Fibroblast of villous mesenchyme (primary cell): ENCODE measurements around the gene TMCO4. TPM values are rescaled to one million over a fixed set of nuclear protein-coding genes. Genes with fewer than 3 reads are reported as not detected.

Source experiments
- DNase-seq: peaks from one replicate; pipeline ENCODE4 v3.0.0-alpha.2; 2010; ENCODE audit warnings: low read depth
- H3K4me3 ChIP-seq: 2 replicates; pipeline ENCODE4 v1.5.1; 2011; ENCODE audit warnings: low read depth, mild to moderate bottlenecking, low read length
- total RNA-seq: library from RNA; depleted of rRNA; stranded (reverse); fragments of >200 nt; gene quantifications from 2 replicates; pipeline ENCODE4 v1.2.3, GENCODE V29; 2012
- TF ChIP-seq, protein P1 (sequence below): IDR thresholded peaks from 2 replicates; pipeline ENCODE4 v1.5.1; 2012; ENCODE audit warnings: low read depth, mild to moderate bottlenecking, low read length; ENCODE audit not compliant: insufficient read depth

Gene TMCO4
- total RNA-seq, 1 donor = 20.7 TPM

- TF ChIP-seq, protein P1, sequence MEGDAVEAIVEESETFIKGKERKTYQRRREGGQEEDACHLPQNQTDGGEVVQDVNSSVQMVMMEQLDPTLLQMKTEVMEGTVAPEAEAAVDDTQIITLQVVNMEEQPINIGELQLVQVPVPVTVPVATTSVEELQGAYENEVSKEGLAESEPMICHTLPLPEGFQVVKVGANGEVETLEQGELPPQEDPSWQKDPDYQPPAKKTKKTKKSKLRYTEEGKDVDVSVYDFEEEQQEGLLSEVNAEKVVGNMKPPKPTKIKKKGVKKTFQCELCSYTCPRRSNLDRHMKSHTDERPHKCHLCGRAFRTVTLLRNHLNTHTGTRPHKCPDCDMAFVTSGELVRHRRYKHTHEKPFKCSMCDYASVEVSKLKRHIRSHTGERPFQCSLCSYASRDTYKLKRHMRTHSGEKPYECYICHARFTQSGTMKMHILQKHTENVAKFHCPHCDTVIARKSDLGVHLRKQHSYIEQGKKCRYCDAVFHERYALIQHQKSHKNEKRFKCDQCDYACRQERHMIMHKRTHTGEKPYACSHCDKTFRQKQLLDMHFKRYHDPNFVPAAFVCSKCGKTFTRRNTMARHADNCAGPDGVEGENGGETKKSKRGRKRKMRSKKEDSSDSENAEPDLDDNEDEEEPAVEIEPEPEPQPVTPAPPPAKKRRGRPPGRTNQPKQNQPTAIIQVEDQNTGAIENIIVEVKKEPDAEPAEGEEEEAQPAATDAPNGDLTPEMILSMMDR = no peak
- H3K4me3 ChIP-seq = no peak overlapping the region
- no peak for DNase-seq
Measured at GRCh38 chr1:19837866-19838265, 38.1 kb upstream of the TMCO4 start.

DNA sequence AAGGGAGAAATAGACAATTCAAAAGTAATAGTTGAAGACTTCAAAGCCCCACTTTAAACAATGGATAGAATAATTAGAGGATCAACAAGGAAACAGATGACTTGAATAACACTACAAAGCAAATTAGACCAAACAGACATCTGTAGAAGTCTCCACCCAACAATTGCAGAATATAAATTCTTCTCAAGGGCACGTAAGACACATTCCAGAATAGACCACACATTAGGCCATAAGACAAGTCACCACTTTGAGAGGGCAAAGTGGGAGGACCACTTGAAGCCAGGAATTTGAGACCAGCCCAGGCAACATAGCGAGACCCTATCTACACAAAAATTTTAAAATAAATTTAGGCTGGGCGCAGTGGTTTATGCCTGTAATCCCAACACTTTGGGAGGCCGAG lies 35.9 kb upstream of the TMCO4 start:
- TF ChIP-seq, protein P1 = no peak
- no peak overlapping the region for H3K4me3 ChIP-seq
- DNase-seq = no peak

- no peak overlapping the region for H3K4me3 ChIP-seq
- TF ChIP-seq, protein P1 = no peak
- DNase-seq = no peak
Measured at GRCh38 chr1:19831441-19831840, 31.7 kb upstream of the TMCO4 start.

GRCh38 chr1:19828546-19828945 lies 28.8 kb upstream of the TMCO4 start:
- peak; percentile 24 for DNase-seq
- TF ChIP-seq, protein P1 = no peak
- H3K4me3 ChIP-seq = no peak overlapping the region

GRCh38 chr1:19825298-19825697 lies 25.6 kb upstream of the TMCO4 start:
- H3K4me3 ChIP-seq = no peak overlapping the region
- TF ChIP-seq, protein P1 = no peak
- DNase-seq = no peak

DNA sequence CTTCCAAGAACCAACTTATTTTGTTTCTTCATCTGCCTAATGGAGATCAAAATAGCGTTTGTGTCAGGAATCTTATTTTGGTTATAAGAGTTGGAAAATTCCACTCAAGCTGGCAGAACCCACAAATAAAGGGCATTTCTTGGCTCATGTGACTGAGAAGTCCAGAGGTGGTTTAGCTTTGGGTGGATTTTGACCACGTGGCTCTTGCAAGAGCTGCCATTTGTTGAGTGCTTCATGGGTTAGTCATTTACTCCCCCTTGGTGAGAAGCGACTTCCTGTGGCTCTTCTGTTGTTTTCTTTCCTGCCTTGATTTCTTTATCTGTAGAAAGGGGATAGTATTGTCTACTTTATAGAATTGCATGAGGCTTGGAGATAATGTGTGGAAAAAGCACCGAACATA lies 24.8 kb upstream of the TMCO4 start:
- H3K4me3 ChIP-seq = no peak overlapping the region
- no peak for DNase-seq
- TF ChIP-seq, protein P1 = no peak

DNA sequence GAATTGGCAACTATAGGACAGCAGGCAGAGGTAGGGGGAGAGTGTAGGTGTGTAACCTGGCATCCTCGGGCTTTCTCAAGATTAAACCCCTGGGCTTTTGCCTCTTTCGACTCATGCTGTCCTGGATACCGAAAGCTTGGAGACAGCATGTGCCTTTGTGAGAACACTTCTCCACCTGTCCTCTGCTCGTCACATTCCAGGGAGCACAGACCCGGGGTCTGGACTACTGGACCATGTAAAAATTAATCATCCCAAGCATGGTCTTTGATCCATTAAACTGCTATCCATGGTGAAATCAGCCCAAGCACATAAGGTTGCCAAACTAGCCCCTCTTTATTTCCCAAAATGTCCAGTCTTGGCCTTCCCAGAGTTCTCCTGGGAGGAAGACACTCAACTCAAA lies 24.3 kb upstream of the TMCO4 start:
- no peak overlapping the region for H3K4me3 ChIP-seq
- TF ChIP-seq, protein P1 = no peak
- no peak for DNase-seq
